PC-3 (cell line): ENCODE results near the gene TTC16.

Experiments used
- CTCF ChIP-seq: fragments of 300-600 bp; sonication (generic); conservative IDR thresholded peaks from 2 replicates; pipeline ENCODE4 v1.5.1; 2017; ENCODE audit warnings: antibody characterized with exemption, low read depth, mild to moderate bottlenecking, low read length
- EZH2phosphoT487 ChIP-seq: fragments of 300-600 bp; sonication (generic); IDR thresholded peaks from 2 replicates; pipeline ENCODE4 v1.6.1; 2018; ENCODE audit warnings: mild to moderate bottlenecking, antibody characterized with exemption, low read length, borderline replicate concordance

GRCh38 chr9:127714020-127714750, 1.7 kb upstream of the TTC16 start:
- TF ChIP-seq CTCF (no peak), EZH2phosphoT487 (no peak)
